ENCODE results near the gene ATXN7.

The ATXN7 gene

GRCh38 chr3:64029287-64029686, 165.6 kb downstream of the ATXN7 start:
- TF ChIP-seq EZH2phosphoT487 (IDR thresholded peaks at IDR 0.05; ENCODE audit: borderline replicate concordance) (no peak), CTCF (conservative IDR thresholded peaks at IDR 0.05; ENCODE audit: low read length) (no peak)

GRCh38 chr3:64030741-64031140, 167.1 kb downstream of the ATXN7 start:
- Histone ChIP-seq H3F3A (ENCODE audit: low read depth) (no peaks in the 10 kb centered on the region), H3K27me3 (ENCODE audit: insufficient read depth, low read length, poor library complexity, severe bottlenecking) (no peaks in the 10 kb centered on the region), H3K79me2 (ENCODE audit: insufficient read depth, low read length) (no peaks in the 10 kb centered on the region), H2AFZ (ENCODE audit: low read length) (peak overlapping the region; percentile 81), H3K4me2 (ENCODE audit: low read depth, low read length, poor library complexity, severe bottlenecking) (peak overlapping the region; percentile 74), H3K9ac (ENCODE audit: low read depth, low read length, poor library complexity, severe bottlenecking) (no peak overlapping the region), H3K36me3 (ENCODE audit: insufficient read depth, low read length) (no peaks in the 10 kb centered on the region), H4K20me1 (ENCODE audit: insufficient read depth, low read length, poor library complexity, severe bottlenecking) (no peaks in the 10 kb centered on the region), H3K4me1 (ENCODE audit: insufficient read depth, low read length, poor library complexity, severe bottlenecking) (no peaks in the 10 kb centered on the region), H3K9me3 (ENCODE audit: insufficient read depth, low read depth, low read length) (0 out of 2 replicates have a peak, but pooled peaks cover 3% of the 10 kb centered on the region), H3K9me2 (replicated peaks; ENCODE audit: low read depth, low read length) (no peaks in the 10 kb centered on the region), H3K4me3 (ENCODE audit: low read length, poor library complexity, severe bottlenecking) (peak overlapping the region; percentile 57)
- no peak for TF ChIP-seq EZH2phosphoT487 (IDR thresholded peaks at IDR 0.05; ENCODE audit: borderline replicate concordance)
- peak; percentile 83 for TF ChIP-seq CTCF (conservative IDR thresholded peaks at IDR 0.05; ENCODE audit: low read length)

More at GRCh38 chr3:64029287-64029686, 165.6 kb downstream of the ATXN7 start:
- no peaks in the 10 kb centered on the region for H3K79me2 ChIP-seq (ENCODE audit: insufficient read depth, low read length)
- no peaks in the 10 kb centered on the region for H3F3A ChIP-seq (ENCODE audit: low read depth)
- no peaks in the 10 kb centered on the region for H3K9me2 ChIP-seq (replicated peaks; ENCODE audit: low read depth, low read length)
- H3K4me2 ChIP-seq (ENCODE audit: low read depth, low read length, poor library complexity, severe bottlenecking) = no peak overlapping the region
- no peaks in the 10 kb centered on the region for H3K36me3 ChIP-seq (ENCODE audit: insufficient read depth, low read length)
- H3K9me3 ChIP-seq (ENCODE audit: insufficient read depth, low read depth, low read length) = 0 out of 2 replicates have a peak, but pooled peaks cover 3% of the 10 kb centered on the region
- H3K4me1 ChIP-seq (ENCODE audit: insufficient read depth, low read length, poor library complexity, severe bottlenecking) = no peaks in the 10 kb centered on the region
- H2AFZ ChIP-seq (ENCODE audit: low read length) = no peak overlapping the region
- H4K20me1 ChIP-seq (ENCODE audit: insufficient read depth, low read length, poor library complexity, severe bottlenecking) = no peaks in the 10 kb centered on the region
- no peak overlapping the region for H3K9ac ChIP-seq (ENCODE audit: low read depth, low read length, poor library complexity, severe bottlenecking)
- H3K4me3 ChIP-seq (ENCODE audit: low read length, poor library complexity, severe bottlenecking) = no peak overlapping the region
- H3K27me3 ChIP-seq (ENCODE audit: insufficient read depth, low read length, poor library complexity, severe bottlenecking) = no peaks in the 10 kb centered on the region

GRCh38 chr3:64031540-64032508, 168.2 kb downstream of the ATXN7 start:
- H3K4me2 ChIP-seq (ENCODE audit: low read depth, low read length, poor library complexity, severe bottlenecking) = no peak overlapping the region
- no peak overlapping the region for H3K4me3 ChIP-seq (ENCODE audit: low read length, poor library complexity, severe bottlenecking)
- H3K9me2 ChIP-seq (replicated peaks; ENCODE audit: low read depth, low read length) = no peaks in the 10 kb centered on the region
- H3K4me1 ChIP-seq (ENCODE audit: insufficient read depth, low read length, poor library complexity, severe bottlenecking) = no peaks in the 10 kb centered on the region
- no peaks in the 10 kb centered on the region for H3K79me2 ChIP-seq (ENCODE audit: insufficient read depth, low read length)
- H3K36me3 ChIP-seq (ENCODE audit: insufficient read depth, low read length) = no peaks in the 10 kb centered on the region
- no peak for TF ChIP-seq CTCF (conservative IDR thresholded peaks at IDR 0.05; ENCODE audit: low read length)
- no peak overlapping the region for H3K9ac ChIP-seq (ENCODE audit: low read depth, low read length, poor library complexity, severe bottlenecking)
- H3F3A ChIP-seq (ENCODE audit: low read depth) = no peaks in the 10 kb centered on the region
- no peaks in the 10 kb centered on the region for H3K27me3 ChIP-seq (ENCODE audit: insufficient read depth, low read length, poor library complexity, severe bottlenecking)
- no peak overlapping the region; the same call in 1 of the 2 replicates for H2AFZ ChIP-seq (ENCODE audit: low read length)
- H4K20me1 ChIP-seq (ENCODE audit: insufficient read depth, low read length, poor library complexity, severe bottlenecking) = no peaks in the 10 kb centered on the region
- H3K9me3 ChIP-seq (ENCODE audit: insufficient read depth, low read depth, low read length) = 0 out of 2 replicates have a peak, but pooled peaks cover 3% of the 10 kb centered on the region

Data from Loucy (cell line).